HG02571 (cell line): ENCODE data around the gene ZBTB7A.

Experiments
- ATAC-seq: cut with Tn5 transposase; IDR thresholded peaks from one replicate; pipeline ENCODE4 v1.9.1; 2021; ENCODE audit warnings: mild to moderate bottlenecking, moderate library complexity; ENCODE audit not compliant: unreplicated experiment

ZBTB7A gene

GRCh38 chr19:4094761-4095487, 28.2 kb upstream of the ZBTB7A start:
- ATAC-seq, result no peak

GRCh38 chr19:4094291-4094690, 27.6 kb upstream of the ZBTB7A start:
- ATAC-seq, result no peak

- no peak for ATAC-seq
Measured at GRCh38 chr19:4093643-4094175, 27.0 kb upstream of the ZBTB7A start.

DNA sequence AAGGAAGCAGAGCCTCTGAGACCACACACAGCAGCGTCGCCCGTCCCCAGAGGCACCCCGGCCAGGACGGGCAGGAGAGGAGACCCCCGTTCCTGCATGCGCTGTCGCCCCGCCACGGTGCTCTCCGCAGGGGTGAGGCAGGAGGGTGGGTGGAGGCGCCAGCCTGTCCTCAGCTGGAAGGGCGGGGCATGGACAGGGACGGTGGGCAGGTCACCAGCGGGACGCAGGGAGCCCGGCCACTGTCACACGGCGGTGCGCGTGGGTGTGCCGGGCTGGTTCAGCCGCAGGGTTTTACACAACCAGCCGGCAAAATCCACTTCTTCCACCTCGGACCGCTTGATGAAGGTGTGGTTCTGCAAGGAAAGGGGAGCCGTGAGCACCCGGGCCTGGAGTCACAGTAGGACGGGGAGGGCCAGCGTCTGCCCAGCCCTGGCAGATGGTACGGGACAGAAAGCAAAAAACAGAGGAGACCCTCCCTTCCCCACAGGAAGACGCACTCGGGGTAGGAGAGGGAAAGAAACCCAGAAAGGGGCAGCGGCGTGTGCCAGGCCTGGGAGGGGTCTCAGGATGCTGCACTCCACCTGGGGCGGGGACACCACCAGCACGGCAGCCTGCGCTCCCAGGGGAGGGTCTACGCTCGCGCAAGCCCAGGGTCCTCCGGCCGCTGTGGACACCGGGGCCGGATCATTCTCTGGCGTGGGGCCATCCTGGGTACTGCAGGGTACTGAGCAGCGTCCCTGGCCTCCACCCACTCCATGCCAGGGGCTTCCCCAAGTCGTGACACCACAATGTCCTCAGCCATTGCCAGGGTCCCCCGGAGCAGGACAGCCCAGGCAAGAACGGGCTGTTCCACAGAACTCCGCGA, 23.9 kb upstream of the ZBTB7A start:
- ATAC-seq, result no peak

DNA sequence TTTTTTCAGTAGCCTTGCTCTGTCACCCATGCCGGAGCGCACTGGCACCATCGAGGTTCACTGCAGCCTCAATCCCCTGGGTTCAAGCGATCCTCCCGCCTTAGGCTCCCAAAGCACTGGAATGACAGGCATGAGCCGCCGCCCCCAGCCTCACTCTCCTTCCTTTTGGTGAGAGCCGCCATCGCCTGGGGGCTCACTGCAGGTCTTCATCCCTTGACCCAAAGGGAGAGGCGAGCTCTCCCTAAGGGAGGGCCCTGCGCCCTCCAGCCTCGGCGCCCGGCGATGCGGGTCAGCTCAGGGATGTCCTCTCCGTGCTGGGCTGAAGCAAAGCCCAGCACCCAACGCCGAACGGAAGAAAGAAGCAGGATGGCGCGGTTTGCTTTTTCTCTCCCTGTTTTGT, 23.2 kb upstream of the ZBTB7A start:
- no peak for ATAC-seq

GRCh38 chr19:4089400-4089908, 22.8 kb upstream of the ZBTB7A start:
- no peak for ATAC-seq

GRCh38 chr19:4088975-4089374, 22.3 kb upstream of the ZBTB7A start:
- no peak for ATAC-seq

- ATAC-seq, result no peak
Measured at GRCh38 chr19:4087787-4088679, 21.3 kb upstream of the ZBTB7A start.

DNA sequence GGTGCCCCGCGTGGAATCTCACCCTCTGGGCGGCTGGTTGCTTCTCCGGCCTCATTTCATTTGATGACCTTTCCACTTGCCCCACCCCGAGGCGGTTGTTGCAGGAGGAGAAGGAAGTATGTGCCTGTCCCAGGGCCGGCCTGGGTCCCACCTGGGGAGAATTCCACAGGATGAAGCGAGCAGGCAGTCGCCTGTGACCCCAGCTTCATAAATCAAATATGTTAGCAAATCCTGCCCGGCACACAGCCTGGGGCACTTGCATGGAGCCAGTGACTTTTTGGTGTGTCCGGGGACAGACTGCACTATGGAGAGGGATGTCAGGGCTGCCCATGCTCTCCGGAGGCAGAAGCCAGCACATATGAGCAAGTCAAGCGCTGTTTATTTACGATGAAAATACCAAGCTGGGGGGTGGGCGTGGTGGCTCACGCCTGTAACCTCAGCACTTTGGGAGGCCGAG, 19.7 kb upstream of the ZBTB7A start:
- ATAC-seq, result no peak

DNA sequence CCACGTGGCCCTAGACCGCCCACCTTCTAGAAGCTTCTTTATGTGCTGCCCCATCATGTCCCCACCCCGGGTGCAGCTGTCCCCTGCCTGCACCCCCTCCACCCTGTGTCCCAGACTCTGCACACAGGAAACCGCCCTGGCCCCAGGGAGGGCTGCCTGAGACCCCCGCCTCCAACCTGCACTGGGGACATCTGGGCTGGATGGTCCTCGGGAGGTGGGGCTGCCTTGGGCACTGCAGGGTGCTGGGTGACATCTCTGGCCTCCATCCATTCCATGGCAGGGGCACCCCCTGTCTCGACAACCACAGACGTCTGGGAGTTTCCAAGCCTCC, 17.8 kb upstream of the ZBTB7A start:
- ATAC-seq, result no peak

DNA sequence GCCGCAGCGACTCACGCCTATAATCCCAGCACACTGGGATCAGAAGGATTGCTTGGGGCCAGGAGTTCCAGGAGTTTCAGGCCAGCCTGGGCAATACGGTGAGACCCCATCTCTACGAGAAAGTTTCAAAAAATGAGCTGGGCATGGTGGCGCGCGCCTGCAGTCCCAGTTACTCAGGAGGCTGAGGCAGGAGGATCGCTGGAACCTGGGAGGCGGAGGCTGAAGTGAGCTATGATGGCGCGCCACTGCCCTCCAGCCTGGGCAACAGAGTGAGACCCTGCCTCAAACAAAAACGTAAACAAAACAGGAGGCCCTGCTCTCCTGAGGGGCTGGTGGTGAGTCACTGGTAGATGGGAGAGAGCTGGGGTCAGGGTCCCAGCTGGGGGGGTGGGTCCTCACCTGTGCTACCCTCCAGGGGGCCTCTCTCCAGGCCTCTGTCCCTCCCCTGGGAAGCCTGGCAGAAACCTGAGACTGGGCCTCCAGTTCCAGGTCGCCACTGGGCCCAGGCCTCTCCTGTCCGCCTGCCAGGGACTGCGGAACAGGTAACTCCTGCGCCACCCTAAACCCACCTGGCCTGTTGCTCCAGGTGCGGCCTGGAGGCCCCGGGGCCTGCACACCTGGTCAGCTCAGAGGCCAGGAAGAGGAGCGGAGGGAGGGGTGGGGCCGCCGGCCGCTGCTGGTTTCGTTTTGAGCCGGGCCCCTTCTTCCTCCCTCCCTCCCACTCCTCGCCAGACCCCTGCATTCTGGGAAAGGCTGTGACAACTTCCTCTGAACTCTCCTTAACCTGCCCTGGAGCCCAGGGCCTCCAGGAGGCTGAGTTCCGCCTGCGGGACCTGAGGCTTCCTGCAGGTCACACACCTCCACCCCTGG, 17.2 kb upstream of the ZBTB7A start:
- no peak for ATAC-seq

GRCh38 chr19:4082172-4082571, 15.5 kb upstream of the ZBTB7A start:
- no peak for ATAC-seq

GRCh38 chr19:4081441-4082129, 14.9 kb upstream of the ZBTB7A start:
- ATAC-seq, result no peak

DNA sequence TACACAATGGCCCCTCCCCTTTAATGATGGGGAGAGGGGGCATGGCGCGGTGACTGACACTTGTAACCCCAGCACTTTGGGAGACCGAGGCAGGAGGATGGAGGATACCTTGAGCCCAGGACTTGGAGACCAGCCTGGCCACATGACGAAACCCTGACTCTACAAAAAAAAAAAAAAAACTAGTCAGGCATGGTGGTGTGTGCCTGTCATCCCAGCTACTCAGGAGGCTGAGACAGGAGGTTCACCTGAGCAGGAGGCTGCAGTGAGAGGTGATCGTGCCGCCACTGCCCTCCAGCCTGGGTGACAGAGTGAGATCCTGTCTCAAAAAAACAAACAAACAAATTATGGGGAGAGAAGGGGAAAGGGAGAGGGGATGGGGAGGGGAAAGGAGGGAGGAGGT, 13.8 kb upstream of the ZBTB7A start:
- no peak for ATAC-seq

DNA sequence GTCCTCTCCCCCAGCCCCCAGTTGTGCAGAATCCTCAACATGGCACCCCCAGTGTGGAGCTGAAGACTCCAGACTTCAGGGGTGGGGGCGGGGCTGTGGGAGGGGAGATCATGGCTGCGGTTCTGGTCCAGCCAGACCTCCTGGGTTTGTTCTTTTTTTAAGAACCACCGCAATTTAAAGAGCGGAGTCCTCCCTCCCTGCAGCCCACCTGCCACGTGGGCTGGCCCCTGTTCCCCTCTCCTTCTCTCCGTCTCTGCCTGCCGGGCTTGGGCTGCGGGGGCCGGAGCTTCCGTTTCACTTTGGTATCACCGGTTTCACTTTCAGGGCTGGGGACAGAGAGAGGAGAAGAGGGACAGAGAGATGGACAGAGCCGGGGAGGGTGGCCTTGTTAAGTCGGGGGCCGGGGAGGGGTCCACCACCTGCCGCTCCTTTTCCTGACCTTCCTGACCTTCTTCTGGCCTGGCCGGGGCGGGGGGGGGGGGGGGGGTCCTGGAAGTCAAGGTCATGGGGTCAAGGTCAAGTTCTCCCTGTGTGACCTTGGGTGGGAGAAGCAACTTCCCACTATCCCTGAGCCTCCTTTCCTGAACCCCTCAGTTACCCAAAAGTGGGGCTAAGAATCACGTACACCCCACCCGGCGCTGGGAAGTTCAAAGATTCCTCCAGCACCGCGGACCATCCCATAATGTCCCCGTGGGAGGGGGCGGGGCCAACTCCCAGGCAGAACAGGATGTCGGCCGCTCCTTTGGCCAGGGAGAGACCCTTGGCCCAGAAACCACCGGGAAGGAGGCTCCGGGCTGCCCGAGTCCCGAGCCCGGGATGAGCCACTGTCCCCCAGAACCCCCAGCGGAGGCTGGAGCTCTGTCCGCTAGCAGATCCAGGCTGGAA, 11.3 kb upstream of the ZBTB7A start:
- ATAC-seq, result no peak

DNA sequence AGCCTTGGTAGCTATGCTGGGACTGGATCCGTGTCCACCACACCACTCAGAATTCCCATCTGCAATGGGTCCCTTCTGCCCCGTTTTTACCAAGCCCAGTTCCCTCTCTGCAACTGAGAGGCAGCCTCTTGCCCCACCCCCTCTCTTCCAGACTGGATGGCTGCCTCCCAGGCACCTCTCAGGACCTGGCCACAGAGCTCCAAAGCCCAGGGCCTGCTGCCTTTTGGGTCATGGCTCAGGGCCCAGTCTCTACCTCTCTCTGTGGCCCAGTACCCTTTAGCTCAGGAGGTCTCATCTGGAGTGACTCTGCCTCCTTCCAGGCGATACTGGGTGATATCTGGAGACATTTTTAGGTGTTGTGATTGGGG, 10.3 kb upstream of the ZBTB7A start:
- no peak for ATAC-seq

GRCh38 chr19:4075373-4075772, 8.7 kb upstream of the ZBTB7A start:
- no peak for ATAC-seq

DNA sequence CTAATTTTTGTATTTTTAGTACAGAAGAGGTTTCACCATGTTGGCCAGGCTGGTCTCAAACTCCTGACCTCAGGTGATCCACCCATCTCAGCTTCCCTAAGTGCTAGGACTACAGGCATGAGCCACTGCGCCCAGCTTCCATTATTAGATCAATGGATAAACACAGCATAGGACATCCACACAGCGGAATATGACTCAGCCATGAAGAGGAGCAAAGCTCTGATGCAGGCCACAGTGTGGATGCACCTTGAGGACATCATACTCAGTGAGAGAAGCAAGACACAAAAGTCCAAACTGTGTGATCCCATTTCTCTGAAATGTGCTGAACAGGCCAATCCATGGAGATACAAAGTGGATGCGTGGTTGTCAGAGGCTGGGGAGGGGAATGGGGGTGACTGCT, 4.9 kb upstream of the ZBTB7A start:
- ATAC-seq, result no peak
